Urinary bladder (tissue), 4 donors: ENCODE measurements around the gene SLC9B2. TPM values are rescaled to one million over a fixed set of nuclear protein-coding genes. Genes with fewer than 3 reads are reported as not detected.
"Not testable (repeated sequence)": the region's sequence is repeated elsewhere in the genome, so short reads cannot be mapped to it uniquely, and the experiment has no call there.

Experiments
- DNase-seq: peaks from one replicate; pipeline ENCODE4 v3.0.0-alpha.2; 2015; ENCODE audit errors: extremely low spot score
- H3K27ac ChIP-seq: one replicate; pipeline ENCODE4 v1.5.1; 2013; ENCODE audit warnings: low read depth, mild to moderate bottlenecking, moderate library complexity
- H3K36me3 ChIP-seq: one replicate; pipeline ENCODE4 v1.6.1; 2013; ENCODE audit warnings: mild to moderate bottlenecking, moderate library complexity; ENCODE audit not compliant: insufficient read depth
- H3K4me1 ChIP-seq: one replicate; pipeline ENCODE4 v1.6.1; 2013; ENCODE audit warnings: mild to moderate bottlenecking, moderate library complexity; ENCODE audit not compliant: insufficient read depth
- H3K4me3 ChIP-seq: one replicate; pipeline ENCODE4 v1.5.1; 2013; ENCODE audit warnings: low read depth, low read length
- WGBS: extraction: QIAGEN DNeasy Blood & Tissue Kit; methylation state at CpG from one replicate; pipeline ENCODE4 v1.1.7; 2013; 5-methylcytosine and 5-hydroxymethylcytosine counted together
- polyA plus RNA-seq: library from polyadenylated mRNA; stranded (reverse); fragments of 200-250 nt; gene quantifications from one replicate; pipeline ENCODE4 v1.2.3, GENCODE V29; 2013
- total RNA-seq: library from RNA; depleted of rRNA; stranded (reverse); fragments of >200 nt; gene quantifications from one replicate; pipeline ENCODE4 v1.2.3, GENCODE V29; 2014
- donor health status: healthy with polysubstance abuse.
- donor health status: healthy.

Gene SLC9B2
- total and polyA plus RNA-seq, 2 donors = 14.9 to 22.8 TPM

DNA sequence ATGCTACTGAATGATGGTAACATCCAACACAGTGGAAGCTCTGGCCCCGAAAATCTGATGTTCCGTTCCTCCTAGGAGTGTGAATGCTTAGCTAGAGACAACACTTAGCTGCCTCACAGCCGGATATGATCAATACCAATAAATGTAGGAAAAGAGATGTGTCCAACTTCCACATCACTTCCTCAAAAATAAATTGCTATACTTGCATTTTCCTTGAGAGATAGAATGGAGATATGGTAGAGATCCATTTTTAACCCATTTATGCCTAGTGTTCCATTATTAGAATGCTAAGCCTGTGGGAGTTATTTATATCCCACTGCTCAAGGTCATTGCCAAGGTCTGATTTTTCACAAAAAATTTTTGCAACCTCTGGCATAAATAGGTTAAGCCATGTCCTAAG, 51.6 kb downstream of the SLC9B2 start:
- no peak overlapping the region for H3K4me3 ChIP-seq
- no peak overlapping the region for H3K27ac ChIP-seq
- 94% methylated on average over 3 of the region's 3 CpGs for WGBS
- no peak for DNase-seq
- peaks cover 2% of the 10 kb centered on the region for H3K36me3 ChIP-seq
- no peaks in the 10 kb centered on the region for H3K4me1 ChIP-seq

GRCh38 chr4:103021120-103021519, 55.4 kb downstream of the SLC9B2 start:
- Histone ChIP-seq H3K4me3 (no peak overlapping the region), H3K36me3 (no peaks in the 10 kb centered on the region), H3K27ac (no peak overlapping the region), H3K4me1 (no peaks in the 10 kb centered on the region)
- no peak for DNase-seq
- WGBS = 88% methylated on average over 2 of the region's 2 CpGs

DNA sequence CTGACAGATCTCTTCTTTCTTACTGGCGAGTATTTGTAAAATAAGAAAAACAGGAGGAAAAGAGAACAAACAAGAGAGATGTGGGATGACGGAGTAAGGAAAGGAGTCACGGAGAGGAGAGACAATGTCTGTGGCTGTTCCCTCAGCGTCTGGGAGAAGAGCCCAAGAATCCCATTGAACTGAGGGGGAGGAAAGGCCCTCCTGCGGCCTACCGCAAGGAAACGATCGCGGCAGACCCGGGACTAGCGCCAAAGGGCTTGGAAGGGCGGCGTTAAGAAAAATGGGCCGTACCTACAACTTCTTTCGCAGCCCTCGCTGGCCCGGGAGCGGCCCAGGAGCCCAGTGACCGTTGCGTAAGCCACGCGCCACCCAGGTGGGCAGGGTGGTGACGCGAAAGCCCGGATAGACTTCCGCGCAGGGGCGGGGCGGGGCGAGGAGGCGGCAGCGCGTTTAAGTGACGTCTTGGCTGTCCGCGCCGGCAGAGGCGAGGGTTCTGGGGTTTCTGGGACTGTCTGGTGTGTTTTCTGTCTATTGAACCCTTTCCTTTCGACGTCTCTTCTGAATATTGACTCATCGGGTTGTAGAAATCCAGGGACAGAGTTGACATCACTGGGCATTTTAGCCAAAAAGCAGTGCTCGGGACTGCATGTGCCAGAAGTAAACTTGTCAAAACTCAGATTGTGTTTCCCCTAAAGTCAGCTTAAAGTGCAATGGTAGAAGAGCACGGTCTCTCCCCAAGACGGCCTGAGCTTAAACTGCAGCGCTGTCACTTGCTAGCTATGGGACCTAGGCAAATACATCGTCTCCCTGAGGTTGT, 57.0 kb downstream of the SLC9B2 start, which contains the start of gene SLC9B1:
TSS of gene SLC9B1 (minus strand) at position 398 of the 817 bp plus-strand sequence. CDS start 27,994 bp downstream, outside the sequence.
- H3K36me3 ChIP-seq = no peaks in the 10 kb centered on the region
- H3K27ac ChIP-seq = peak within 1 kb of the TSS; percentile 89
- 2% methylated on average over 46 of the region's 46 CpGs for WGBS
- DNase-seq = peak; percentile 88
- H3K4me1 ChIP-seq = no peaks in the 10 kb centered on the region
- peak within 1 kb of the TSS; percentile 40 for H3K4me3 ChIP-seq

DNA sequence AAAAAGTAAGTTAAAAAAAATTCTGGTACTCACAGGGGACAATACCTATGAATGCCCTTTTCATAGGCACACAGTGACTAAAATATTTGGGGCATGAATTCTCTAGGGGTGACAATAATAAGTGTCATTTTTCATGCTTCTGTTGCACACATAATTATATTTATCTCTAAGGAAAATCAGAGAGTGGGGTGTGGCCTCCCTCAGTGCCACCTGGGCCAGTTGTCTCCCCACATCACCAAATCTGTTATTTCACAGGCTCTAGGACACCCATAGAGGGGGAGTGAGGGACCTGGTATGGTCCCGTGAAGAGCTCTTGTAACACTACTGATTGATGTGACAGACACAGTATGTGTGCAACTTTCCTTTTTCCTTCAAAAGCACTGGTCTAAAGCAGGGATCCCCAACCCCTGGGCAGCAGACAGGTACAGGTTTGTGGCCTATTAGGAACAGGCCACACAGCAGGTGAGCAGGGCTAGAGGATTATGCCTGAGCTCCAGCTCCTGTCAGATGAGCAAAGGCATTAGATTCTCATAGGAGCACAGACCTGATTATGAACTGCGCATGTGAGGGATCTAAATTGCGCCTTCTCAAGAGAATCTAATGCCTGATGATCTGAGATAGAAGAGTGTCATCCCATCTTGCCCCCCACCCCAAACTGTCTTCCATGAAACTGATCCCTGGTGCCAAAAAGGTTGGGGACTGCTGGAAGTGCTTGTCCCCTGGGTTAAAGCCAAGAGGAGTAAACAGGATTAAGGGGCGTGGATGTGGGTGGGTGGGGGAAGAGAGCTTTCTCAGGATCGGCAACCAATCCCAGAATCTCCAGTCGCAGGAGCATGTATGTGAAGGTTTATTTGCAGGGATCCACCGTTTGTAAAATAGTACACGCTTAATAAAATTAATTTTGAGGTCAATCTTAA, 57.9 kb downstream of the SLC9B2 start:
- Histone ChIP-seq H3K4me1 (no peaks in the 10 kb centered on the region), H3K36me3 (no peaks in the 10 kb centered on the region), H3K4me3 (peak overlapping the region; percentile 40), H3K27ac (peak overlapping the region; percentile 85)
- WGBS = 44% methylated on average over 8 of the region's 8 CpGs
- no peak for DNase-seq

DNA sequence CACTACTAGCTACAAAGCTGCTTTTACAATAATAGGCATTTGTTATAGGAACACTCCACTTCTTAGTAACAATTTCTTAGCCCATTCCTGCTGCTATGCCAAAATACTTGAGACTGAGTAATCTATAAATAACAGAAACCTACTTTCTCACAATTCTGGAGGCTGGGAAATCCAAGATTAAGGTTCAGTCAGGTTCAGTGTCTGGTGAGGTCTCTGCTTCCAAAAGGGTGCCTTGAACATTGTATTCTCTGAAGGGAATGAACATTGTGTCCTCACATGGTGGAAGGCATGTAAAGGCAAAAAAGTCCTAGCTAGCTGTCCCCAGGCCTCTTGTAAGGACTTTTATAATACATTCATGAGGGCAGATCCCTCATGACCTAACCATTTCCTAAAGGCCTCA, 64.0 kb downstream of the SLC9B2 start:
- Histone ChIP-seq H3K4me1 (no peaks in the 10 kb centered on the region), H3K36me3 (no peaks in the 10 kb centered on the region)
- DNase-seq = no peak

GRCh38 chr4:103012060-103012459, 64.5 kb downstream of the SLC9B2 start:
- no peaks in the 10 kb centered on the region for H3K36me3 ChIP-seq
- peak; percentile 11 for DNase-seq
- no peaks in the 10 kb centered on the region for H3K4me1 ChIP-seq
- no peak overlapping the region for H3K4me3 ChIP-seq
- no peak overlapping the region for H3K27ac ChIP-seq
- WGBS = 39% methylated on average over 1 of the region's 1 CpG

More for the DNA sequence above, 64.0 kb downstream of the SLC9B2 start:
- H3K27ac ChIP-seq = peak overlapping the region; percentile 38
- H3K4me3 ChIP-seq = no peak overlapping the region

DNA sequence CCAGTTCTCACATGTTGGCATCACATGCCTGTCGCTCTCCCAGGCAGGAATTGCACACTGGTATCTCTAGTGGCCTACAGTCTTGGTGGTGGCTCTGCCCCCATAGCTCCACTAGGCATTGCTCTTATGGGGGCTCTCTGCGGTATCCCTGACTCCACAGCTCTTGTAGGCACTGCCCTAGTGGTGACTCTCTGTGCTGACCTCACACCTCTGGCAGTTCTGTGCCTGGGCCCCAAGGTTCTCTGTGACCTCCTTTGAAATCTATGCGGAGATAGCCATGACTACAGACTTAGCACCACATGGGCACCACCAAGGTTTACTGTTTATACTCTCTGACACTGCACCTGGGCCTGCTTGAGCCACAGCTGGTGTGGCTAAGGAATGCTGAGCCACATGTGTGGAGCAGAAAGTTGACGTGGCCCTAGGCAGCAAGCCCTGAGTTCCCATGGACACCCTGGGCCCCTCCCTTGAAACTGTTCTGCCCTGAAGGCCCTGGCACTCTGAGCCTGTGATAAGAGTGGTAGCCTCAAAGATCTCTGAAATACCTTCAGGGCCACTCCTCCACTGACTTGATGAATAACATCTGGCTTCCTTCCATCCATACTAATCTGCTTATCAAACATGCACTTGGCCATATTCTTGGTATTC, 65.1 kb downstream of the SLC9B2 start:
- WGBS = 81% methylated on average over 4 of the region's 4 CpGs

GRCh38 chr4:103010804-103011203, 65.8 kb downstream of the SLC9B2 start:
- DNase-seq = no peak
- no peaks in the 10 kb centered on the region for H3K36me3 ChIP-seq
- WGBS = 96% methylated on average over 1 of the region's 1 CpG
- no peak overlapping the region for H3K4me3 ChIP-seq
- H3K4me1 ChIP-seq = no peaks in the 10 kb centered on the region
- no peak overlapping the region for H3K27ac ChIP-seq

More for the DNA sequence above, 65.1 kb downstream of the SLC9B2 start:
- no peaks in the 10 kb centered on the region for H3K36me3 ChIP-seq
- DNase-seq = no peak
- H3K27ac ChIP-seq = no peak overlapping the region
- H3K4me3 ChIP-seq = no peak overlapping the region
- no peaks in the 10 kb centered on the region for H3K4me1 ChIP-seq

DNA sequence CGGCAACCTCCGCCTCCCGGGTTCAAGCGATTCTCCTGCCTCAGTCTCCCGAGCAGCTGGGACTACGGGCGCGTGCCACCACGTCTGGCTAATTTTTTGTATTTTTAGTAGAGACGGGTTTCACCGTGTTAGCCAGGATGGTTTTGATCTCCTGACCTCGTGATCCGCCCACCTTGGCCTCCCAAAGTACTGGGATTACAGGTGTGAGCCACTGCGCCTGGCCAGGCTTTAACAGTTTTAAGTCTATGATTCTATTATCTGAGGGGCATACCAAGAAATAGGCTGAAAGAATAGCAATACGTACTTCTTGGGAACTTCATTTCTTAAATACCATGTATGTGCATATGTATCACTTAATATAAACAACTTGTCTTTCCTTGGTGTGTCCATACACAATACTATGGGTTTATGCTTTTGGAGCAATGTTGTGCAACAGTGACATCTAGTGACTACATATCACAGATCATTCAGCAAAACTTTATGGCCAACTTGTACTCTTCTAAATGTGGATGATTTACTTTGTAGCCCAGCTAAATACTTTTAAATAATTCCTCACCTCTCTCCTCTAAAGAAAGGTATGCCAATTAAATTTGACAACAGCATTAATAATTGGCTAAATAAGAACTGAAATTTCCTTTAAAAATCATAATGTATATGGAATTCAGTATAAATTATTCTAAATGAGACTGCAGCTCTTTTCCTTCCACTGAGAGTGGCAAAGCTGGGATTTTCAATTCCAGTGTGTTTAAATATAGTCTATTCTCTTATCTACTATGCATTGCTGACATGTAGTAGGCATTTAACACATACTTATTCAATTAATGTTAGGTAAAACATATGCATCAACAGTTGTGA, 67.5 kb downstream of the SLC9B2 start:
- H3K36me3 ChIP-seq = no peaks in the 10 kb centered on the region

DNA sequence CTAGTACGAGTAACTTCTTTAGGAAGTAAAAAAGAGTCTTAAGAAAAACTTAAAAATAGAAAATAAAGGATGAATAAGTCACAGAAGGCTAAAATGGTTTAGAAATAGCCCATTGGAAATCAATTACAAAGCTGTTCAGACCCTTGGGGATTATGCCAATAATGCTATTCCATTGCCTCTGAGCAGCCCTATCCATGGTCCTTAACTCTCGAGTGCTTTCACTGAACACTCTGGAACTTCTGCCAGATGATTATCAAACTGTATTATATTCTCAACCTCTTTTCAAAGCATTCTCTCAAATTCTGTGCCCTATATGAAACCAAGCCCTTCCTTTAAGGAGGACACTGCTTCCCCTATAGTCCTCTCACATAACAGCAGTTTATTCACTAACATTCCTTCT, 74.0 kb downstream of the SLC9B2 start:
- no peak overlapping the region for H3K27ac ChIP-seq
- 56% methylated on average over 2 of the region's 2 CpGs for WGBS
- H3K4me1 ChIP-seq = no peaks in the 10 kb centered on the region
- no peaks in the 10 kb centered on the region for H3K36me3 ChIP-seq
- no peak overlapping the region for H3K4me3 ChIP-seq
- DNase-seq = no peak

More for the DNA sequence above, 67.5 kb downstream of the SLC9B2 start:
- H3K4me3 ChIP-seq = no peak overlapping the region
- 70% methylated on average over 15 of the region's 15 CpGs for WGBS
- peak; percentile 39 for DNase-seq
- no peak overlapping the region for H3K27ac ChIP-seq
- H3K4me1 ChIP-seq = no peaks in the 10 kb centered on the region

GRCh38 chr4:102994803-102995202, 81.8 kb downstream of the SLC9B2 start:
- 84% methylated on average over 1 of the region's 1 CpG for WGBS
- Histone ChIP-seq H3K27ac (no peak overlapping the region), H3K36me3 (no peaks in the 10 kb centered on the region), H3K4me3 (no peak overlapping the region), H3K4me1 (no peaks in the 10 kb centered on the region)
- no peak for DNase-seq

GRCh38 chr4:102993985-102994384, 82.6 kb downstream of the SLC9B2 start:
- DNase-seq, H3K4me3 ChIP-seq, H3K36me3 ChIP-seq, H3K4me1 ChIP-seq, H3K27ac ChIP-seq: not testable (repeated sequence)
